ENCODE measurements around the gene SCGB2B2.

Gene SCGB2B2

GRCh38 chr19:34664870-34665269, 12.1 kb downstream of the SCGB2B2 start:
- no peak overlapping the region for H3K27ac ChIP-seq
- TF ChIP-seq CTCF (IDR thresholded peaks at IDR 0.05; ENCODE audit: low read depth, low read length, missing control alignments), result no peak
- H3K36me3 ChIP-seq (replicated peaks), result no peaks in the 10 kb centered on the region
- no peaks in the 10 kb centered on the region for H3K27me3 ChIP-seq (replicated peaks)
- H3K4me3 ChIP-seq (ENCODE audit: low read depth, low read length), result no peak overlapping the region
- DNase-seq, result no peak
- in situ Hi-C loops (cut with HindIII; ENCODE audit: low pct_ligation_motif_present, low sequenced_read_pairs), result no loop called here

GRCh38 chr19:34664168-34664567, 12.8 kb downstream of the SCGB2B2 start:
- Histone ChIP-seq H3K4me3 (ENCODE audit: low read depth, low read length) (no peak overlapping the region), H3K27ac (no peak overlapping the region), H3K27me3 (replicated peaks) (no peaks in the 10 kb centered on the region), H3K36me3 (replicated peaks) (no peaks in the 10 kb centered on the region)
- DNase-seq, result no peak
- TF ChIP-seq CTCF (IDR thresholded peaks at IDR 0.05; ENCODE audit: low read depth, low read length, missing control alignments), result no peak
- in situ Hi-C loops (cut with HindIII; ENCODE audit: low pct_ligation_motif_present, low sequenced_read_pairs), result no loop called here

DNA sequence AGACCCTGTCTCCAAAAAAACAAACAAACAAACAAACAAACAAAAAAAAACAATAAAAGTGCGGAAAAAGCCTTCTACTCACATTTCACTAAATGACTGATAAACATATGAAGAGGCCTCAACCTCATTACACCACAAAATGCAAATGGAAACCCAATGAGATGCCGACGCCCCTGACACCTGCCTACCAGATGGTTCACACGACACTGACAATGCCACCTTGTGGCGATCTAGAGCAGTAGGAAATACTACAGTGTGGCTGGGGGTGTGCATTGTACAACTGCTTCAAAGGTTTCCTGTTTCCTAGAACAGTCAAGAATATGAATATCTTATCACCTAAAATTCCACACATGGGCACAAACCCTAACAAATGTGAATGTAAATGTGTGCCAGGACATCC, 14.0 kb downstream of the SCGB2B2 start:
- Histone ChIP-seq H3K36me3 (replicated peaks) (no peaks in the 10 kb centered on the region), H3K4me3 (ENCODE audit: low read depth, low read length) (no peak overlapping the region), H3K27ac (no peak overlapping the region), H3K27me3 (replicated peaks) (no peaks in the 10 kb centered on the region)
- DNase-seq, result no peak
- peak; percentile 36 for TF ChIP-seq CTCF (IDR thresholded peaks at IDR 0.05; ENCODE audit: low read depth, low read length, missing control alignments)
- in situ Hi-C loops (cut with HindIII; ENCODE audit: low pct_ligation_motif_present, low sequenced_read_pairs), result no loop called here

- DNase-seq, result no peak
- Histone ChIP-seq H3K36me3 (replicated peaks) (no peaks in the 10 kb centered on the region), H3K27me3 (replicated peaks) (no peaks in the 10 kb centered on the region), H3K4me3 (ENCODE audit: low read depth, low read length) (no peak overlapping the region), H3K27ac (no peak overlapping the region)
- TF ChIP-seq CTCF (IDR thresholded peaks at IDR 0.05; ENCODE audit: low read depth, low read length, missing control alignments), result no peak
- in situ Hi-C loops (cut with HindIII; ENCODE audit: low pct_ligation_motif_present, low sequenced_read_pairs), result no loop called here
Measured at GRCh38 chr19:34661357-34661756, 15.6 kb downstream of the SCGB2B2 start.

GRCh38 chr19:34655651-34656050, 21.3 kb downstream of the SCGB2B2 start:
- TF ChIP-seq CTCF (IDR thresholded peaks at IDR 0.05; ENCODE audit: low read depth, low read length, missing control alignments), result no peak
- no peak for DNase-seq
- in situ Hi-C loops (cut with HindIII; ENCODE audit: low pct_ligation_motif_present, low sequenced_read_pairs), result no loop called here
- H3K36me3 ChIP-seq (replicated peaks), result no peaks in the 10 kb centered on the region
- H3K27me3 ChIP-seq (replicated peaks), result no peaks in the 10 kb centered on the region
- H3K27ac ChIP-seq, result no peak overlapping the region
- H3K4me3 ChIP-seq (ENCODE audit: low read depth, low read length), result no peak overlapping the region

DNA sequence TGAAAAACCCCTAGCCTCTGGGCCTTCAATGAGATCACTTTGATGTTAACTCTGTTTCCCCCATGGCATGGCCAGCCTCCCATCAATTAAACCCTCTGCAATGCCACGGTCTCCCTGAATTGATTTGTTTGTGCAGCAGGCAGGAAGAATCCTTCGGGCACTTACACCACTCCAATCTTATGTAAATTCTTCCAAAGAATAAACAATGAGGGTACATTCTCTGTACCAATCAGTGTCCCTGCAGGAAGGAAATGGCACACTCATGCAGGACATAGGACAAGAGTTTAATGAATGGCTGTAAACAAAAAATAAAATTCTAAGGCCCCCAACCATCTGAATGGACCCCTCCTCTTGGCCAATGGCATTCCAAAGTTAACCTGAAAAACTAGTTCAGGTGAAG, 22.2 kb downstream of the SCGB2B2 start:
- H3K27me3 ChIP-seq (replicated peaks), result no peaks in the 10 kb centered on the region
- TF ChIP-seq CTCF (IDR thresholded peaks at IDR 0.05; ENCODE audit: low read depth, low read length, missing control alignments), result no peak
- H3K36me3 ChIP-seq (replicated peaks), result no peaks in the 10 kb centered on the region
- DNase-seq, result no peak
- H3K27ac ChIP-seq, result no peak overlapping the region
- H3K4me3 ChIP-seq (ENCODE audit: low read depth, low read length), result no peak overlapping the region
- in situ Hi-C loops (cut with HindIII; ENCODE audit: low pct_ligation_motif_present, low sequenced_read_pairs), result no loop called here

Data from brain microvascular endothelial cell (primary cell).